Spleen (tissue), 11 donors: ENCODE measurements around the gene SCARB1. TPM values are rescaled to one million over a fixed set of nuclear protein-coding genes. Genes with fewer than 3 reads are reported as not detected.

ENCODE experiments used
- DNase-seq: peaks from one replicate; pipeline ENCODE4 v3.0.0-alpha.2; 2020
- H3K27ac ChIP-seq, 8 donors: fragments of 200-600 bp; sonication (generic) in 7 of 8; 1 replicate in 4 of 8; 2 replicates in 4 of 8; pipeline versions ENCODE4 v1.5.0 to v1.8.0; 2016 to 2021; ENCODE audit warnings: inconsistent platforms in 4 of 8, mild to moderate bottlenecking in 4 of 8, moderate library complexity in 1 of 8
- H3K27me3 ChIP-seq, 7 donors: fragments of 200-600 bp; sonication (generic) in 6 of 7; replicated peaks in 1 of 7; 1 replicate in 4 of 7; 2 replicates in 3 of 7; pipeline versions ENCODE4 v1.5.0 to v1.8.0; 2016 to 2021; ENCODE audit warnings: inconsistent platforms in 3 of 7, mild to moderate bottlenecking in 1 of 7
- H3K36me3 ChIP-seq, 6 donors: fragments of 200-600 bp; sonication (generic) in 5 of 6; 1 replicate in 4 of 6; 2 replicates in 2 of 6; pipeline versions ENCODE4 v1.5.0 to v1.8.0; 2016 to 2021; ENCODE audit warnings: inconsistent platforms in 2 of 6
- H3K4me1 ChIP-seq, 6 donors: fragments of 200-600 bp; sonication (generic) in 5 of 6; 1 replicate in 3 of 6; 2 replicates in 3 of 6; pipeline versions ENCODE4 v1.5.0 to v1.8.0; 2016 to 2021; ENCODE audit warnings: inconsistent platforms in 3 of 6
- H3K4me3 ChIP-seq, 8 donors: fragments of 200-600 bp; sonication (generic) in 7 of 8; 1 replicate in 4 of 8; 2 replicates in 4 of 8; pipeline versions ENCODE4 v1.5.0 to v1.8.0; 2016 to 2021; ENCODE audit warnings: inconsistent platforms in 4 of 8, mild to moderate bottlenecking in 4 of 8, moderate library complexity in 2 of 8
- H3K9me3 ChIP-seq, 8 donors: fragments of 200-600 bp; sonication (generic) in 7 of 8; 1 replicate in 4 of 8; 2 replicates in 4 of 8; pipeline versions ENCODE4 v1.5.0 to v1.8.0; 2016 to 2021; ENCODE audit warnings: inconsistent platforms in 4 of 8
- POLR2A ChIP-seq, 3 donors: fragments of 450-650 bp; IDR thresholded peaks; one replicate each; pipeline ENCODE4 v1.5.1; 2017; ENCODE audit warnings: antibody characterized with exemption in 3 of 3, mild to moderate bottlenecking in 1 of 3
- POLR2AphosphoS5 ChIP-seq, 3 donors: sonication (generic); formaldehyde crosslinking; IDR thresholded peaks; one replicate each; pipeline ENCODE4 v1.5.1; 2017; ENCODE audit warnings: antibody characterized with exemption in 3 of 3
- WGBS, 5 donors: extraction: QIAGEN DNeasy Blood & Tissue Kit in 3 of 5; methylation state at CpG; one replicate each; pipeline versions ENCODE4 v1.1.5 to v1.1.7; 2013 to 2018; 5-methylcytosine and 5-hydroxymethylcytosine counted together
- intact Hi-C: fragments of 100-400 bp; cut with DNase I; formaldehyde crosslinking; loops from one replicate; pipeline ENCODE4 v1.15.0; 2023; ENCODE audit warnings: low total_unique reads
- polyA plus RNA-seq, 3 donors: library from polyadenylated mRNA; stranded (reverse); fragments of 200-250 nt; gene quantifications; one replicate each; pipeline ENCODE4 v1.2.1, GENCODE V29; 2013
- total RNA-seq, 7 donors: library from RNA; depleted of rRNA in 3 of 7; stranded (reverse); fragments of >200 nt in 3 of 7; fragmentation: NEBNext Ultra II Directional in 4 of 7; extraction: Animal tissue kit (Norgen Biotek cat#: 25700) in 4 of 7; gene quantifications; one replicate each; pipeline versions ENCODE4 v1.1.0 to v1.2.1, GENCODE V29; 2016 to 2021
- TF ChIP-seq, protein P1 (sequence below), 11 experiments: fragments of 200-600 bp in 7 of 11; fragments of 450-650 bp in 4 of 11; sonication (generic) in 4 of 11; IDR thresholded peaks in 8 of 11; conservative IDR thresholded peaks in 3 of 11; 1 replicate in 7 of 11; 2 replicates in 4 of 11; pipeline versions ENCODE4 v1.4.0 to v1.8.0; 2016 to 2021; ENCODE audit warnings: antibody characterized with exemption in 11 of 11, inconsistent platforms in 4 of 11, mild to moderate bottlenecking in 1 of 11
- donor health status: healthy with polysubstance abuse.
- donor health status: DM: no; HTN: no; CAD: no; lungs with moderate emphysema.
- donor health status: DM: no; HTN: no; CAD: no.
- donor health status: Bipolar disorder and iron deficiency.
- donor health status: healthy.
- donor health status: DM: no; HTN: no; CAD: no.
- donor health status: DM: yes; HTN: yes; CAD: no.

The SCARB1 gene
- total and polyA plus RNA-seq, 10 donors, result 11.9 to 59.3 (median 24.3) TPM

DNA sequence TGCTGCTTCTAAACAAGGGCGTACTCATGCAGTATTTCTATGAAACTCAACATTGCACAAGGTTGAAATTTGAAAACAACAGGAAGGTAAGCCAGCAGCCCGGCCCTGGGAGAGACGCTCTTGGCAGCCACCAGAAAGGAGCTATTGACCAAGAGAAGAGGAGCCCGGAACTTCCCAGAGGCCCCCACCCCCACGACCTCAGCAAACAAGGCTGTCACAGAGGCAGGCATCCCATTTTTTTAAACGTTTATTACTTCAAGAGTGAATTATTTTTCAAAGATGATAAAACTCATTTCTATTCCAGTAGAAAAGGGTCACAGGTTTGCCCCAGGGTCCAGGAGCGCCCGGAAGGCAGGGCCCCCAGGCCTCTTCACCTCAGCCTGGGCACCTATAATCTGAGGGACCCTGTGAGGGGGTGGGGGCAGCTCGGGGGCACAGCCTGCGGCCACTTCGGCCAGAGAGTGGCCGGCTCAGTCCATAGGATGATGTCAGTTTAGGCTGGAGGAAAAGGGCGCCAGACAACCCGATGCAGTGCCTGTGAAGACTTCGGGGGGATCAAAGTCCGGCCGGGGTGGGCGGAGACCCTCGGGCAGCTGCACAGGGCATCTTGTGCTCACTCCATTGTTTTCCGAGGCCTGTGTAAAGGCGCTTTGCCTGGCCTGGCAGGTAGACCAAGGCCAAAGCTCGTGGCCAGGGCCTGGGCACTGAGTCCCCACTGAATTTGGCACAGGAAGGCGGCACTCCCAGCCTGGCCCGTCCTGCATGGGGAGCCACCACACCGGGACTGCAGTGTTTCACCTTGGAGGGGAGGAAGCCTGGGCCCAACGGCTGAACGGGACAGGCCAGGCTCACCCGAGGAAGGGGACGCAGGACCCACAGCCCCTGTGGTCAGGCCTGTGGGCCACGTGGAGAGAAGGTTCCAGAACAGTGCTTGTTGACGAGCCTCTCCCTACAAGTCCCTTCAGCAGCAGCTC is 86.0 kb downstream of the SCARB1 start:
- peaks cover 0 to under 1% (median 0%) of the 10 kb centered on the region in 7 donors for H3K27me3 ChIP-seq
- no peak overlapping the region for H3K4me3 ChIP-seq
- WGBS, 5 donors, result 73 to 80% (median 76%) methylated on average over 17 to 31 of the region's 31 CpGs
- no peak for DNase-seq
- no peak for TF ChIP-seq POLR2AphosphoS5 (IDR thresholded peaks at IDR 0.05)
- TF ChIP-seq, protein P1, sequence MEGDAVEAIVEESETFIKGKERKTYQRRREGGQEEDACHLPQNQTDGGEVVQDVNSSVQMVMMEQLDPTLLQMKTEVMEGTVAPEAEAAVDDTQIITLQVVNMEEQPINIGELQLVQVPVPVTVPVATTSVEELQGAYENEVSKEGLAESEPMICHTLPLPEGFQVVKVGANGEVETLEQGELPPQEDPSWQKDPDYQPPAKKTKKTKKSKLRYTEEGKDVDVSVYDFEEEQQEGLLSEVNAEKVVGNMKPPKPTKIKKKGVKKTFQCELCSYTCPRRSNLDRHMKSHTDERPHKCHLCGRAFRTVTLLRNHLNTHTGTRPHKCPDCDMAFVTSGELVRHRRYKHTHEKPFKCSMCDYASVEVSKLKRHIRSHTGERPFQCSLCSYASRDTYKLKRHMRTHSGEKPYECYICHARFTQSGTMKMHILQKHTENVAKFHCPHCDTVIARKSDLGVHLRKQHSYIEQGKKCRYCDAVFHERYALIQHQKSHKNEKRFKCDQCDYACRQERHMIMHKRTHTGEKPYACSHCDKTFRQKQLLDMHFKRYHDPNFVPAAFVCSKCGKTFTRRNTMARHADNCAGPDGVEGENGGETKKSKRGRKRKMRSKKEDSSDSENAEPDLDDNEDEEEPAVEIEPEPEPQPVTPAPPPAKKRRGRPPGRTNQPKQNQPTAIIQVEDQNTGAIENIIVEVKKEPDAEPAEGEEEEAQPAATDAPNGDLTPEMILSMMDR (IDR thresholded peaks at IDR 0.05 in 8 of 11, conservative IDR thresholded peaks at IDR 0.05 in 3 of 11), result no peak
- no peak for TF ChIP-seq POLR2A (IDR thresholded peaks at IDR 0.05)
- H3K27ac ChIP-seq, result peak overlapping the region in 3 of 8 donors; percentile 48 to 68 (median 55)
- peaks cover 0 to 7% (median 0%) of the 10 kb centered on the region in 6 donors for H3K36me3 ChIP-seq
- H3K9me3 ChIP-seq, result no peaks in the 10 kb centered on the region
- peaks cover 0 to 64% (median 33%) of the 10 kb centered on the region in 6 donors for H3K4me1 ChIP-seq
- intact Hi-C loops, result no loop called here

DNA sequence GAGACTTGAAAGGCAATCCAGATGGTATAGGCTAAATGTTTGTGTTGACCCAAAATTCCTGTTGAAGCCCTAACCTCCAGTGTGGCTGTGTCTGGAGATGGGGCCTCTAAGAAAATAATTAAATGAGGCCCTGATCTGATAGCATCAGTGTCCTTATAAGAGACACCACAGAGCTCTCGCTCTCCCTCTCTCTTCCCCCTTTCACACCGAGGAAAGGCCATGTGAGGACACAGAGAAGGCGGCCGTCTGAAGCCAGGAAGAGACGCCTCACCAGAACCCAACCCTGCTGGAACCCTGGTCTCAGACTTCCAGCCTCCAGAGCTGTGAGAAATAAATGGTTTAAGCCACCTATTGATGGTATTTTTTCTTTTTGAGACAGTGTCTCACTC is 87.5 kb downstream of the SCARB1 start:
- DNase-seq, result no peak
- no peak for TF ChIP-seq POLR2AphosphoS5 (IDR thresholded peaks at IDR 0.05)
- TF ChIP-seq, protein P1 (IDR thresholded peaks at IDR 0.05 in 8 of 11, conservative IDR thresholded peaks at IDR 0.05 in 3 of 11), result no peak
- no peak for TF ChIP-seq POLR2A (IDR thresholded peaks at IDR 0.05)
- Histone ChIP-seq H3K9me3 (no peaks in the 10 kb centered on the region), H3K4me3 (no peak overlapping the region), H3K4me1 (peaks cover 5 to 78% (median 43%) of the 10 kb centered on the region in 6 donors), H3K27me3 (peaks cover 0 to 16% (median 0%) of the 10 kb centered on the region in 7 donors), H3K36me3 (peaks cover 0 to 7% (median 0%) of the 10 kb centered on the region in 6 donors), H3K27ac (no peak overlapping the region)
- WGBS, 5 donors, result 56 to 89% (median 59%) methylated on average over 5 of the region's 5 CpGs
- intact Hi-C loops, result no loop called here

DNA sequence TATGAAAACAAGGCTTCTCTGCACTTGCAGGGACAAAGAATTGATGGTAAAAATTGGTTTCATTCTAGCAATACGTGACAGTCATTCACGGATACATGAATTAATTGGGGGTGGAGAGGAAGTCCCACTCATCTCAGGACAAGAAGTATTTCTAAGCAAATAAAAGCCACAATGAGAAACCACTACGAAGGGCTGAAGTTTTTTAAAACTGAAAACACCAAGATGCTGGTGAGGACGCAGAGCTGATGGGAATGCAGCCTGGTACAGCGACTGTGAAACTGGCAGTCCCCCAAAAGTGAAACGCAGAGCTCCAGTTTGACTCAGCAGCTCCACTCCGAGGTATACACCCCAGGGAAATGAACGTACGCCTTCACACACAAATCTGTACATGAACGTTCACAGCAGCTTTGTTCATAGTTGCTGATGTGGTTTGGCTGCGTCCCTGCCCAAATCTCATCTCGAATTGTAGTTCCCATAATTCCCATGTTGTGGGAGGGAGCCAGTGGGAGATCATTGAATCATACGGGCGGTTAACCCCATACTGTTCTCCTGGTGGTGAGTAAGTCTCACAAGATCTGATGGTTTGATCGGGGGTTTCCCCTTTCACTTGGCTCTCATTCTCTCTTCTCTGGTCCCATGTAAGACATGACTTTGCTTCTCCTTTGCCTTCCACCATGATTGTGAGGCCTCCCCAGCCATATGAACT is 89.0 kb downstream of the SCARB1 start:
- H3K4me1 ChIP-seq, result peaks cover 5 to 71% (median 41%) of the 10 kb centered on the region in 6 donors
- WGBS, 5 donors, result 15 to 46% (median 26%) methylated on average over 15 of the region's 15 CpGs
- intact Hi-C loops, result no loop called here
- H3K9me3 ChIP-seq, result no peaks in the 10 kb centered on the region
- TF ChIP-seq POLR2AphosphoS5 (IDR thresholded peaks at IDR 0.05) (no peak), POLR2A (IDR thresholded peaks at IDR 0.05) (no peak)
- TF ChIP-seq, protein P1 (IDR thresholded peaks at IDR 0.05 in 8 of 11, conservative IDR thresholded peaks at IDR 0.05 in 3 of 11), result no peak
- DNase-seq, result no peak
- peak overlapping the region in 7 of 8 donors; percentile 11 to 74 (median 65) for H3K27ac ChIP-seq
- H3K4me3 ChIP-seq, result peak overlapping the region in 3 of 8 donors; percentile 7 to 48 (median 30)
- peaks cover 0 to 7% (median 0%) of the 10 kb centered on the region in 6 donors for H3K36me3 ChIP-seq
- H3K27me3 ChIP-seq, result peaks cover 0 to 23% (median 0%) of the 10 kb centered on the region in 7 donors
